IPS-15b (cell line): ENCODE measurements around the gene GNPDA1.

Experiments used
- H3K27me3 ChIP-seq: one replicate; pipeline ENCODE4 v1.6.1; 2013; ENCODE audit warnings: low read length; ENCODE audit not compliant: control insufficient read depth, insufficient read depth
- H3K36me3 ChIP-seq: one replicate; pipeline ENCODE4 v1.6.1; 2013; ENCODE audit warnings: low read length; ENCODE audit not compliant: control insufficient read depth, insufficient read depth
- H3K4me1 ChIP-seq: one replicate; pipeline ENCODE4 v1.6.1; 2013; ENCODE audit warnings: mild to moderate bottlenecking, low read length; ENCODE audit not compliant: control insufficient read depth, insufficient read depth
- H3K4me3 ChIP-seq: one replicate; pipeline ENCODE4 v1.5.1; 2013; ENCODE audit warnings: low read depth, low read length
- H3K9ac ChIP-seq: one replicate; pipeline ENCODE4 v1.6.1; 2013; ENCODE audit warnings: low read depth, mild to moderate bottlenecking, low read length
- H3K9me3 ChIP-seq: one replicate; pipeline ENCODE4 v1.6.1; 2013; ENCODE audit warnings: mild to moderate bottlenecking, low read length; ENCODE audit not compliant: control insufficient read depth, insufficient read depth

Gene GNPDA1

DNA sequence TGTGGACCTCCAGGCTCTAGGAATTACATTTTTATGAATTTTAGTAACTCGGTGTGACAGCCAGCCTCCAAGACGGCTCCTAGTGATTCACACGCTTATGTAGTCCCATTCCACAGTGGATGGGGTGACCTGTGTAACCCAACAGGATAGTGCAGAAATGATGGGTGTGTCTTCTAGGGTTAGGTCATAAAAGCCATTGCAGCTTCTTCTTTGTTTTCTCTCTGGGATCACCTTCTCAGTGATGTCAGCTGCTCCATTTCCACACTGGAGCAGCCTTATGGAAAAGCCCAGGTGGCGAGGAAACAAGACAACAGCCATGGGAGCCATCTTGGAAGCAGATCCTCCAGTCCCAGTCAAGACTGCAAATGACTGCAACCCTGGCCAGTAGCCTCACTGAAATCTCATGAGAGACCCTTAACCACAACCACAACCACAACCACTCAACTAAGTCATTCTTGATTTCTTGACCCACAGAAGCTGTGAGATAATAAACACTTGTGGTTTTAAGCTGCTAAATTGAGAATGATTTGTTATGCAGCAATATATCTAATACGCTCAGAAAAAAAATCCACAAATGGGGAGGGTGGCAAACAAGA, 5.1 kb upstream of the GNPDA1 start:
- H3K27me3 ChIP-seq: no peaks in the 10 kb centered on the region
- H3K36me3 ChIP-seq: no peaks in the 10 kb centered on the region
- H3K4me3 ChIP-seq: no peak overlapping the region
- H3K9ac ChIP-seq: no peak overlapping the region
- peaks cover 2% of the 10 kb centered on the region for H3K4me1 ChIP-seq
- H3K9me3 ChIP-seq: no peaks in the 10 kb centered on the region

DNA sequence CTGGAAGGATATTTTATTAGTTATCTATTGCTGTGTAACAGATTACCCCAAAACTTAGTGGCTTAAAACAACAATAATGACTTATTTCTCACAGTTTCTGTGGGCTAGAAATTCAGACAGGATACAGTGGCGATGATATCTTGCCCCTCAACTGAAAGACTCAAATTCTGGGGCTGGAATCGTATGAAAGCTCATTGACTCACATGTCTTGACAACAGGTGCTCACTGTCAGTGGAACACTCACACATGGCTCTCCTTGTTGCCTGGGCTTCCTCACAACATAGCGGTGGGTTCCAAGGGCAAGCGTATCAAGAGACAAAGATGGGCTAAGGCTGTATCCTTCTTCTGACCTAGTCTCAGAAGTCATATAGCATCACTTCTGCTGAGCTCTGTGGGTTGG, 3.7 kb upstream of the GNPDA1 start:
- H3K4me3 ChIP-seq: no peak overlapping the region
- H3K9ac ChIP-seq: no peak overlapping the region
- no peaks in the 10 kb centered on the region for H3K9me3 ChIP-seq
- H3K27me3 ChIP-seq: no peaks in the 10 kb centered on the region
- H3K4me1 ChIP-seq: peaks cover 2% of the 10 kb centered on the region
- H3K36me3 ChIP-seq: no peaks in the 10 kb centered on the region

DNA sequence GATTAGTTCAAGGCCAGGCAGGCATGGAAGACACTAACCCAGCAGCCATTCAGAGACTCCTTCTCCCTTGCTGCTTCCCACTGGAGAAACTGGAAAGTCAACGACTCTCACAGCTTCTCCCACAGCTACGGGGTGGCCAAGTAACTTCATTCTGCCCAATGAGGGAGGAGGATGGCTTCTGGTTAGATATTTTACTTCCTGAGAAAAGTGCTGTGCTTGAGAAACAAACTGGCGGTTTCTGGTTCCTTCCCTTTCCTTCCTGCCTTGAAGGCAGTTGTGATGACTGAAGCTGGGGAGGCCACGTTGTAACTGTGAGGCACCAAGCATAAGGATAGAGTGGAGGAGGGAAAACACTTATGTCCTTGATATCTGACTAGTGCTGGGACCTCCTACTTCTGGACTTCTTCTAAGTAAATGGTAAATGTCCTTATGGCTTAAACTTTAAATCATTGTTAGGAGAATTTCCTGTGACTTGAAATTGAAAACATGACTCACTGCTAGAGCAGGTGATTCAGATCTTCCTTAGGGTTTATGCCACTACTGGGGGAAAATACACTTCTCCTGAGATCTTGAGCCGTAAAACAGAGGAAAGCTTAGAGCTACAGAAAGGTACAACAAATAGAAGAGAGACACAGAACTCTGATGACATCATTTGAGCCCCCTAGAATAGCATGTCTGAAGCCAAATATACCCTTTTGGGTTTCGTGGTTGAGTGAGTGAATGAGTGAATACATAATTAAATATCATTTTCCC, 3.1 kb upstream of the GNPDA1 start:
- Histone ChIP-seq H3K4me3 (no peak overlapping the region), H3K9me3 (no peaks in the 10 kb centered on the region), H3K27me3 (no peaks in the 10 kb centered on the region), H3K9ac (no peak overlapping the region), H3K36me3 (peaks cover under 1% of the 10 kb centered on the region), H3K4me1 (peaks cover 2% of the 10 kb centered on the region)

DNA sequence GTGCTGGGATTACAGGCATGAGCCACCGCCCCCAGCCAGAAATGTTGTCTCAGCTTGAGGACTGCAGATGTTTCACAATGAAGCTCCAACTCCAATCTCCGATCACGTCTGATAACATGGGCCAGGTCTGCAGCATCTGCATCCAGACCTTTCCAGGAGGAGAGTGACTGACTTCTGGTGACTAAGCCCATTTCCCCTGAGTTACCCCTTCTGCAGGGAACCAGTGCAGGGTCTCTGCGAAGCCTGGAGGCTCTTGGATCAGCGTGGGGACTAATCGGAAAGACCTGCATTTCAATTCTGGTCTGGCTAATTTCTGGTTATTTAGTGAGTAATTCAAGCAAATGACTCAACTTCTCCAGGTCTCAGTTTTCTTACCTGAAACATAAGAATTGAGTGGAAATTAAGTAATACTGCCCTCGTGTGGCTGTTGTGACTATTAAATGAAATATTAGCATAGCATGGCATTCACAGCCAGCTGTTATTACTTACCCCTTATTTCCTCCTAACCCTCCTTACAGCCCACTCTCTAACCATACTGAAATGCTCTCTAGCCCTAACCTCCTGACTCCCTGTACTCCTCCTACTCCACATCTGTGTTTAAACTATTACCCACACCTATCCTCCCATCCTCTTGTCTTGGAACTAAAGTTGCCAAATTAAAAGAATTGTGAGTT, 2.2 kb upstream of the GNPDA1 start:
- peaks cover 3% of the 10 kb centered on the region for H3K36me3 ChIP-seq
- no peak overlapping the region for H3K4me3 ChIP-seq
- H3K4me1 ChIP-seq: peaks cover 2% of the 10 kb centered on the region
- H3K9ac ChIP-seq: no peak overlapping the region
- H3K27me3 ChIP-seq: no peaks in the 10 kb centered on the region
- no peaks in the 10 kb centered on the region for H3K9me3 ChIP-seq

DNA sequence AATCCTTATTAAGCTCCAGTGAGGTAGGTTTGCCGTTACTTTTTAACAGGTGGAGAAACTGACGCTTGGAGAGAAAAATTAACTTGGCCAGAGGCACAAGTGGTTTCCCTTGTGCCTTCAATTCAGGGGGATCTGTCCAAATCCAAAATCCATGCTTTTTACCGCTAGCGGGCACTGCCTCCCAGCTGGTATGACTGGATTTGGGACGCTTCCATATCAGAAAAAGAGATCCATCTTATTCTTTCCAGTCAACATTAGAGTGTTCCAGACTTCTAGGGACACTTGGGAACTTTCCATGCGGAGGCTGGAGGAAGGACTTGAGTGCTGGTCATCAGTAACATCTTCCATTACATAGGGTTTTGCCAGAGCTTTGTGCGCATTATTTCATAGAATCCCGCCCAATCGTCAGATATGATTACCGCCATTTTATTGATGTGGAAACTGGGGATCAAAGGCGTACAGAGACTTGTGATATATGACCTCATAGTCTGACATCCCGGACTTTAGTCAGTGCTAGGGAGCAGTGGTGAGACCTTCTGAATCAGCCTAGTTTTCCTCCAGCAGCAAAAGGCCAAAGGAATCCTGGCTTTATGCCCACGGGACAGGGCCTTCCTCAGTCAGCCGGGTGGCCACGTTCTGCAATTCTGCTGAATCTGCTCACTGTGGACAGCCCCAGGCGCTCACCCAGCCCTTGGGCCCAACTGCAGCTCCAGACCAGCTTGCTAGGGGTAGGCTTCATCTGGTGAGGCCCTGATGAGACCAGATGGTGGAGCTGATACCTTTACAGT, 1.1 kb upstream of the GNPDA1 start:
- Histone ChIP-seq H3K4me1 (peaks cover 2% of the 10 kb centered on the region), H3K36me3 (peaks cover 3% of the 10 kb centered on the region), H3K4me3 (no peak overlapping the region), H3K9ac (no peak overlapping the region), H3K27me3 (no peaks in the 10 kb centered on the region), H3K9me3 (no peaks in the 10 kb centered on the region)

DNA sequence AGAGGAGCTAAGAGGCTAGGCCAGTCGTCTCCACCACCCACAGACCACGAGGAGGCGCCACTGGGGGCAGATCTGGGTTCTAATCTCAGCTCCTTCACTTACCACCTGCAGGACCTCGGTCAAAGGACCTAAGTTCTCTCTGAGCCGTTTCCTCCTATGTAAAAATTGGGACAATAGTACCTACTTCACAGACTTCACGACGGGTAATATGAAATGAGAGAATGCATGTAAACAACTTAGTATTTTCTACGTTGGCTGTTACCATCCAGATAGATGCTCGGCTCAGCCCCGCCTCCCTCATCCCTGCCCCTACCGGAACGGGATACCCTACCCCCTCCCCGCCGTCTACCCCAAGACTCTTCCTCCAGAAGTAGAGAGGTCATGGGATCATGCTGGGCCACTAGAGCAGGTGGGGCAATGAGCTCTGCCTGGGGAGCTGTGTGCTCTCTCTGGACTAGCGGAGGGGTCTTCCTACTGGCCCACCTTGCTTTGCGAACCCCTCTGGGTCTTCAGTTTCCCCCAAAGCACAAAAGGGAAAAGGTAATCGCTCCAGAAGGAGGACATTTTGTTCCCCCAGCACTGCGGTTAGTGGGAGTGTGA, 541 bp downstream of the GNPDA1 start:
- peaks cover 2% of the 10 kb centered on the region for H3K4me1 ChIP-seq
- H3K4me3 ChIP-seq: peak overlapping the region; percentile 92
- H3K36me3 ChIP-seq: peaks cover 3% of the 10 kb centered on the region
- H3K9me3 ChIP-seq: no peaks in the 10 kb centered on the region
- H3K9ac ChIP-seq: peak overlapping the region; percentile 73
- no peaks in the 10 kb centered on the region for H3K27me3 ChIP-seq

DNA sequence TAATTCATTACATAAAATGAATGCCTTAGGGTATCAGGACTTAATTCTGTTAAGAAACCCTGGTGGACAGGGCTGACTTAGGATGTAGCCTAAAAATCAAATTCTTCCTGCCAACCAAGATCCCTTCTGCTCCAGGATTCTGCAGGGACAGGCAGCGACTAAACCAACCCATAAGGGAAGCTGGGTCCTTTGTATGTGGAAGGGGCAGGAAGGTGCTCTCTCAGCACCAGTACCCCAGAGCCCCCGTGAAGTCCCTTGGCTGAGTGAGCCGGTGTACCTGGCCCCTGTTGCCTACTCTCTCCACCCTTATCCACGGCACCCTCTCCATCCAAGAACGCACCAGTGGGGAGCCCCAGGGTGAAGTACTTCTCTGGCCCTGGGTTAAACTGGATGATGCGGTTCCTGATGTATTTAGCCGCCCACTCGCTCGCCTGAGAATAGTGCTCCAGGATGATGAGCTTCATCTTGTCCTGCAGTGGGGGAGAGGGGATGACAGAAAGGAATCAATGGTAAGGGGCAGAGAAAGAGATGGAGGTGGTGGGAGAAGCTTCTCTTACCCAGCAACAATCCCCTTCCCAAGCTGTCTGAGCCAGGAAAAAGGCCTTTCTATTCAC, 1.1 kb downstream of the GNPDA1 start:
- Histone ChIP-seq H3K4me1 (peaks cover 2% of the 10 kb centered on the region), H3K4me3 (peak overlapping the region; percentile 92)

DNA sequence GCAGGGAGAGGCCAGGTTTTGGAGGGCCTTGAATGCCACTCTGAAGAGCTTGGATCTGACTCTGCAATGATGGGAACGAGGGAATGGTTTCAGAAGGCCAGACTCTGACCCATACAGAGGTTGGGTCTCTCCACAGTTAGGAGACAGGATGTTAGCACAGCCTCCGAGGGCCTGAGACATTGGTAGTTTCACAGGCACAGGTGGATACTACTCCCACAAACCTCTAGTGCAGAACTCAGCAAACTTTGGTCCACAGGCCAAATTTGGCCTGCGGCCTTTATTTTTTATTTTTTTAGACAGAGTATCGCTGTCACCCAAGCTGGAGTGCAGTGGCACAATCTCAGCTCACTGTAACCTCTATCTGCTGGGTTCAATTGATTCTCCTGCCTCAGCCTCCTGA, 2.9 kb downstream of the GNPDA1 start:
- Histone ChIP-seq H3K4me3 (no peak overlapping the region), H3K36me3 (peaks cover 7% of the 10 kb centered on the region), H3K4me1 (peaks cover 2% of the 10 kb centered on the region), H3K27me3 (no peaks in the 10 kb centered on the region), H3K9me3 (no peaks in the 10 kb centered on the region), H3K9ac (no peak overlapping the region)

More for the DNA sequence above, 1.1 kb downstream of the GNPDA1 start:
- no peaks in the 10 kb centered on the region for H3K9me3 ChIP-seq
- H3K9ac ChIP-seq: no peak overlapping the region
- no peaks in the 10 kb centered on the region for H3K27me3 ChIP-seq
- peaks cover 3% of the 10 kb centered on the region for H3K36me3 ChIP-seq

DNA sequence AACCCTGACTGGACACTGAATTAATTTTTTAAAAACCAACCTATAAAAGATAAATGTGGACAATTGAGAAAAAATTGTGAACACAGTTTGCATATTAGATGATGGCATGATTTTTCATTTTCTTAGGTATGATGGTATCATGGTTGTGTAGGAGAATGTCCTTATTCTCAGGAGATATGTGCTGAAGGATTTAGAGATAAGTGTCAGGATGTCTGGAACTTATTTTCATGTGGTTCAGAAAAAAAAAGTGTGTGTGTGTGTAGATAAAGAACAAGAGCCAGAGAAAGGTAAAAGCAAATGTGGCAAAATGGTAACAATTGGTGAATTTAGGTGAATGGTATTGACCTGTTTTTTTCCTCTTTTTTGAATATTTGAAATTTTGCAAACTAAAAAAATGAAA, 4.0 kb downstream of the GNPDA1 start:
- H3K27me3 ChIP-seq: no peaks in the 10 kb centered on the region
- H3K36me3 ChIP-seq: peaks cover 15% of the 10 kb centered on the region
- no peak overlapping the region for H3K9ac ChIP-seq
- peaks cover 2% of the 10 kb centered on the region for H3K4me1 ChIP-seq
- H3K4me3 ChIP-seq: no peak overlapping the region
- no peaks in the 10 kb centered on the region for H3K9me3 ChIP-seq

DNA sequence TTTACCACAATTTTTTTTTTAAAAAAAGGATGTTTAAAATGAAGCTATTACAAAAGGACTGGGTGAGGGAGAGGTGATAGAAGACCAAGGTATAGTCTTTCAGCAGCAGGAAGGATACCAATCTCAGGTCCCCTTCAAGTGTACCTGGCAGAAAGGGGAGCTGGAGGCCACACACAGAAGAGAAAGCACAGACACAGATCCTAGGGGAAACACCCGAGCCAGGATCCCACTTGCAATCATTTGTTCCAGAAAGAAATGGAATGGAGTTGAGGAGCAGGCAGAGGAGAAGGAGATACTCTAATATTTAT, 5.6 kb downstream of the GNPDA1 start:
- Histone ChIP-seq H3K9ac (no peak overlapping the region), H3K36me3 (peaks cover 23% of the 10 kb centered on the region), H3K4me3 (no peak overlapping the region), H3K27me3 (no peaks in the 10 kb centered on the region), H3K4me1 (no peaks in the 10 kb centered on the region), H3K9me3 (no peaks in the 10 kb centered on the region)
